Activated CD4-positive, alpha-beta T cell treated with anti-CD3 and anti-CD28 coated beads, Interleukin-2, amount 10 ng/mL, durations not matched to agents 7 days and 5 days (primary cell): ENCODE measurements around the gene TMEM89. TPM values are rescaled to one million over a fixed set of nuclear protein-coding genes. Genes with fewer than 3 reads are reported as not detected.

Source experiments
- CTCF ChIA-PET: fragments of 350-600 bp; sonication (Branson Sonifier 250); formaldehyde crosslinking; loops from one replicate; lab custom pipeline; 2021; ENCODE audit warnings: antibody characterized with exemption; lab: Charles Lee
- POLR2A ChIA-PET: fragments of 350-600 bp; sonication (Branson Sonifier 250); formaldehyde crosslinking; loops from one replicate; lab custom pipeline; 2021; ENCODE audit warnings: antibody characterized with exemption; lab: Charles Lee
- DNase-seq: peaks from one replicate; pipeline ENCODE4 v3.0.0-alpha.2; 2020
- H3K27ac Mint-ChIP-seq: one replicate; pipeline ENCODE4 v1.8.0; 2021; ENCODE audit warnings: mild to moderate bottlenecking, moderate library complexity, mixed read lengths
- H3K27me3 Mint-ChIP-seq: one replicate; pipeline ENCODE4 v1.8.0; 2021; ENCODE audit warnings: mixed read lengths
- H3K36me3 Mint-ChIP-seq: one replicate; pipeline ENCODE4 v1.8.0; 2021; ENCODE audit warnings: low read depth, mixed read lengths
- H3K4me1 Mint-ChIP-seq: one replicate; pipeline ENCODE4 v1.8.0; 2021; ENCODE audit warnings: mixed read lengths
- H3K4me3 Mint-ChIP-seq: one replicate; pipeline ENCODE4 v1.8.0; 2021; ENCODE audit warnings: mild to moderate bottlenecking, moderate library complexity, mixed read lengths
- H3K9me3 Mint-ChIP-seq: one replicate; pipeline ENCODE4 v1.8.0; 2021; ENCODE audit warnings: mixed read lengths
- total RNA-seq, 2 experiments: library from RNA; stranded (reverse); gene quantifications; one replicate each; pipeline ENCODE4 v1.2.3, GENCODE V29; 2021

TMEM89 gene
- total RNA-seq, 2 experiments from 2014 or later: 0.32 to 0.33 TPM

DNA sequence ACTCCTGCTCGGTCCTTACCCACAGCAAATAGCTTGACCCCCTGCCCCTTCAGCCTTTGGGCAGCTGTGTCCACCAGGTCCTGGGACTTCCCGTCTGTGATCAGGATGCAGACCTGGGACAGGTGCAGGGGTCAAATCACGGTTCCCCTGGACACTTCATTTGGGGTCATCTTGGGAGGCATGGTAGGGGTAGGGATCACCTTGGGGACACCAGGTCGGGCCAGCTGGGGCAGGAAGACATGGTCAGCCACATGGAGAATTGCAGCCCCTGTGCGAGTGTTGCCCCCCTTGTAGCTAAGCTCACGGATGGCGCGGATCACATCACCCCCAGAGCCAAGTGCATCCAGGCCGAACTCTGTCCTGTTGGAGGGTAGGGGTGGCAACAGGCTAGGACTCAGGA is 28.2 kb downstream of the TMEM89 start:
- Mint-ChIP-seq H3K36me3 (peaks cover 2% of the 10 kb centered on the region), H3K9me3 (no peaks in the 10 kb centered on the region), H3K4me3 (no peak overlapping the region), H3K4me1 (no peaks in the 10 kb centered on the region), H3K27ac (no peak overlapping the region), H3K27me3 (peaks cover 21% of the 10 kb centered on the region)
- no peak for DNase-seq
- ChIA-PET CTCF (no interaction called here), POLR2A (no interaction called here)

DNA sequence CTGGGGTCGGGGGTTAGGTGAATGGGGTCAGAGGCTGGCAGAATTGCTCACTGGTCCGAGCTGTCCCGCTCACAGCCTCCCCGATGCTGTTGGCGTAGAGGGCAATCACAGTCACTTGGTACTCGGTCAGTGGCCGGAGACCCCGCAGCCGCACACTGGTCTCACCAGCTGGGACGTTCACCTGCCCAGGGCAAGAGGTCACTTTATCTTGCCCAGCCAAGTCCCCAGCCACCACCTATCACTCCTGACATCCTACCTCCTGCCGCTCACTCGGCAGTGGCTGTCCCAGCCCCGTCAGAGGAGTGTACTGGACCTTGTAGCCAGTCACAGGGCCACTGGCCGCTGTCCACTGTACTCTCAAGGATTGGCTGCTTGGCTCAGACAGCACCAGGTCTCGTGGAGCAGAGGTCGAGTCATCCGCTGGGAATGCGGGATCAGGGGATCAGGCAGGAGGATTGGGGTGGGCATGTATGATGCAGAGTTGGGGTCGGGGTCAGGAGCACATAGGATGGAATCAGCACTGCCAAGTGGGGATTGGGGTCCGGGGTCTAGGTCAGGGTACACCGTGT is 29.0 kb downstream of the TMEM89 start:
- no peak overlapping the region for H3K4me3 Mint-ChIP-seq
- CTCF ChIA-PET: no interaction called here
- DNase-seq: no peak
- H3K27me3 Mint-ChIP-seq: peaks cover 22% of the 10 kb centered on the region
- no peaks in the 10 kb centered on the region for H3K36me3 Mint-ChIP-seq
- POLR2A ChIA-PET: no interaction called here
- no peaks in the 10 kb centered on the region for H3K4me1 Mint-ChIP-seq
- H3K9me3 Mint-ChIP-seq: no peaks in the 10 kb centered on the region
- H3K27ac Mint-ChIP-seq: no peak overlapping the region

DNA sequence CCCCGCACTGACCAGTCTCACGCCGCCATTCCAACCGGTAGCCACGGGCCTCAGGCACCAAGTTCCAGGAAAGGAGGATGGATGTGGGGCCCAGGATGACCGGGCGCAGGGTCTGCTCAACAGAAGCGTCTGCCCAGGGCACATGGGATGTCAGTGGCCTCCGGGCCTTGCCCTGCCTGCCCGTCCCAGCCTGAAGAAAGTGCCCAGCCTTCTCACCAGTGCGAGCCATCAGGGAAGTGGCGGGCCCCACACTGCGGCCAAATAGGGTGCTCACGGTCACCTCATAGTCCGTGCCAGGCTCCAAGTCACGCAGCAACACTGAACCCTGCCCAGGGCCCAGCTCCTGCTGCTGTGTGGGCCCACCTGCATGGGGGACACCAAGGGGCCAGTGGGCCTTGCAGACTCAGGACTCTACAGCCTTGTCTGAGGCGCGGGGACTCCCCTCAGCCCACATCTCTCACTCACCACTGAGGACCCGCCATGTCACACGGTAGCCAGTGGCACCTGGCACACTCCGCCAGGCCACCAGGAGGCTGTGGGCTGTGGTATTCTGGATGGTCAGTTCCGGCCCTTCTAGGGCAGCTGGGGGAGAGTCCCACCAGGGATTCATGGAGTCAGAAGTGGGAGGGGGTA is 29.6 kb downstream of the TMEM89 start:
- H3K27me3 Mint-ChIP-seq: peaks cover 22% of the 10 kb centered on the region
- no peaks in the 10 kb centered on the region for H3K9me3 Mint-ChIP-seq
- no peaks in the 10 kb centered on the region for H3K4me1 Mint-ChIP-seq
- H3K27ac Mint-ChIP-seq: no peak overlapping the region
- CTCF ChIA-PET: no interaction called here
- no peak for DNase-seq
- POLR2A ChIA-PET: no interaction called here
- H3K4me3 Mint-ChIP-seq: no peak overlapping the region
- H3K36me3 Mint-ChIP-seq: no peaks in the 10 kb centered on the region

DNA sequence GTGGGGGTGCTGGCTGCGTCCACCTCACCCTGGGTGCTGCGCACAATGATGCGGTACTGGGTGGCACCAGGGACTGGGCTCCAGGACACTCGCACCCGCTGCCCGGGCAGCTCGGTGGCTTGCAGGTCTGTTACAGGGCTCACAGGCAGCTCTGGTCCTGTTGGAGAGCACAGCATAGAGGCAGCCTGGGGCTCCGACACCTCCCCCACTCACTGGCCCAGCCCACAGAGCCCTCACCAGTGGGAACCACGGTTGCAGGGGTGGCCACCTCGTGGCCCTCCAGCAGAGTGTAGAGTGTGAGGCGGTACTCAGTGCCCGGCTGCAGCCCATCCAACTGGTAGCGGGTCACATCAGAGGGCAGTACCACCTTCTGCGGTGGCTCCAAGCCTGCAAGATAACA is 30.1 kb downstream of the TMEM89 start:
- ChIA-PET POLR2A (no interaction called here), CTCF (no interaction called here)
- Mint-ChIP-seq H3K9me3 (no peaks in the 10 kb centered on the region), H3K27me3 (peaks cover 22% of the 10 kb centered on the region), H3K36me3 (no peaks in the 10 kb centered on the region), H3K27ac (no peak overlapping the region), H3K4me3 (no peak overlapping the region), H3K4me1 (no peaks in the 10 kb centered on the region)
- DNase-seq: no peak

DNA sequence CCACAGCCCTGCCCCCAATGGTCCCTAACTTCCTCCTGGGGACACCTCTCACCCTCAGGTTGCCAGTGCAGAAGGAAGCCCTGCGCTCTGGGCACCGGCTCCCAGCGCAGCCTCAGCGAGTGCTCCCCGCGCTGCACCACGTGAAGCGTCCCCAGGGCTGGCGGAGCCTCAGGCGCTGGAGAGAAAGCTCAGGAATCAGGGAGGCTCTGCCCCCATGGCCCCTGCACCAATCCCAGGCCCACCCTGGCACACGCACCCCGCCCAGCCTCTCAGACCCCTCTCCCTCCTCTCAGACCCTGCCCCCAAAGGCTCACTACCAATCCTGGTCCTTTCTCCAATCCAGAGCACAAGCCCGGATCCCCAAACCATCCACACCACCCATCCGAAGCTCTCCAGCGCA is 33.3 kb downstream of the TMEM89 start:
- Mint-ChIP-seq H3K9me3 (no peaks in the 10 kb centered on the region), H3K36me3 (no peaks in the 10 kb centered on the region), H3K27me3 (peaks cover 2% of the 10 kb centered on the region), H3K4me3 (no peak overlapping the region), H3K4me1 (no peaks in the 10 kb centered on the region), H3K27ac (no peak overlapping the region)
- ChIA-PET CTCF (interaction anchor here (1.6 to 2.0 kb wide), 2 partner anchors 9 to 47 kb away, joined by 4 to 5 read pairs; partner anchors contain the start of gene SLC26A6), POLR2A (no interaction called here)
- DNase-seq: no peak

GRCh38 chr3:48587686-48588085 is 33.9 kb downstream of the TMEM89 start:
- POLR2A ChIA-PET: no interaction called here
- Mint-ChIP-seq H3K27me3 (peaks cover 2% of the 10 kb centered on the region), H3K27ac (no peak overlapping the region), H3K4me3 (no peak overlapping the region), H3K36me3 (no peaks in the 10 kb centered on the region), H3K4me1 (no peaks in the 10 kb centered on the region), H3K9me3 (no peaks in the 10 kb centered on the region)
- CTCF ChIA-PET: interaction anchor here (1.6 to 2.0 kb wide), 2 partner anchors 10 to 48 kb away, joined by 4 to 5 read pairs; partner anchors contain the start of gene SLC26A6
- no peak for DNase-seq

- ChIA-PET POLR2A (no interaction called here), CTCF (no interaction called here)
- Mint-ChIP-seq H3K27ac (no peak overlapping the region), H3K4me3 (no peak overlapping the region), H3K4me1 (no peaks in the 10 kb centered on the region), H3K36me3 (no peaks in the 10 kb centered on the region), H3K27me3 (peaks cover 2% of the 10 kb centered on the region), H3K9me3 (no peaks in the 10 kb centered on the region)
- DNase-seq: no peak
Observed at GRCh38 chr3:48585411-48585810, 36.2 kb downstream of the TMEM89 start.

GRCh38 chr3:48584836-48585235 is 36.7 kb downstream of the TMEM89 start:
- H3K4me1 Mint-ChIP-seq: no peaks in the 10 kb centered on the region
- ChIA-PET POLR2A (no interaction called here), CTCF (no interaction called here)
- H3K36me3 Mint-ChIP-seq: no peaks in the 10 kb centered on the region
- no peak for DNase-seq
- H3K4me3 Mint-ChIP-seq: no peak overlapping the region
- H3K27ac Mint-ChIP-seq: no peak overlapping the region
- peaks cover 2% of the 10 kb centered on the region for H3K27me3 Mint-ChIP-seq
- no peaks in the 10 kb centered on the region for H3K9me3 Mint-ChIP-seq

DNA sequence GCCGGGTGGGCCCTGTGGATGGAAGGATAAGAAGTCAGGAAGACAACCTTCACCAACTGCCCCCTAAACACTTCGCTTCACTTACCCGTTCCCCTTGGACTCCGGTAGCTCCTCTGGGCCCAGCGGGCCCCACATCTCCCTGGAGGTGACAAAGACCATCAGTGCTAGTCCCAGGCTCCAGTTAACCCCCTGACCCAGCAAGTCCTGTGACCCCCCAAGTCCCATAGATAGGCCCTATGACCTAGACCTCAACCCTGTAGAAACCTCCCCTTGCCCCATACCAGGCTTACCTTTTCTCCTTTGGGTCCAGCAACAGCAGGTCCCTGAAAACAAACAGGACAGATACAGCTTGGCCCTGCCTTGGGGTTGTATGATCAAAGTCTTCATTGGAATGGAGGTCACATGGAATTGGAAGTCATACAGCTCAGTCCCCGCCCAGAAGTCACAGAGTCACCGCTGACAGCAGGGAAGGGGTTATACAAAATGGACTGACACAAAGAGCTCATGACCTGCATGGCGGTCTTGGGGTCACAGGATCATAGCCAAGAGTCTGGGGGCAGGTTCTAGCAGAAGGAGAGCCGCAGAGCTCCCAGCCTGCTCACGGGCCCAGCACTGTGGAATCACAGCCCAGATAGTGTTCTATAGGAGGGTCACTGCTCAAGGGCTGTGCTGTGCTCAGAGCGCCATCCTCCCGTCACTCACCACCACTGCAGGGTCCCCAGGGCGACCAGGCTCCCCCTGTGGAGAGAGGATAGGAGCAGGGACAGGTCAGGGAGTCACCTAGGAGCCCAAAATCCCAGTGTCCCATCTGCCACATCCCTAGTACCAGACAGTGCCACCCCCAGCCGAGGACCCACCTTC is 39.7 kb downstream of the TMEM89 start:
- Mint-ChIP-seq H3K36me3 (no peaks in the 10 kb centered on the region), H3K9me3 (no peaks in the 10 kb centered on the region), H3K4me1 (no peaks in the 10 kb centered on the region), H3K27me3 (no peaks in the 10 kb centered on the region), H3K4me3 (no peak overlapping the region), H3K27ac (no peak overlapping the region)
- DNase-seq: no peak
- CTCF ChIA-PET: interaction anchor here (0.5 to 0.8 kb wide), 2 partner anchors 12 to 28 kb away, joined by 3 read pairs; no protein-coding TSS in a partner anchor
- POLR2A ChIA-PET: no interaction called here

GRCh38 chr3:48576647-48577046 is 44.9 kb downstream of the TMEM89 start:
- H3K9me3 Mint-ChIP-seq: no peaks in the 10 kb centered on the region
- no peaks in the 10 kb centered on the region for H3K36me3 Mint-ChIP-seq
- H3K27ac Mint-ChIP-seq: no peak overlapping the region
- ChIA-PET POLR2A (no interaction called here), CTCF (no interaction called here)
- DNase-seq: no peak
- H3K4me3 Mint-ChIP-seq: no peak overlapping the region
- no peaks in the 10 kb centered on the region for H3K4me1 Mint-ChIP-seq
- no peaks in the 10 kb centered on the region for H3K27me3 Mint-ChIP-seq

GRCh38 chr3:48575366-48575765 is 46.2 kb downstream of the TMEM89 start:
- CTCF ChIA-PET: no interaction called here
- no peaks in the 10 kb centered on the region for H3K27me3 Mint-ChIP-seq
- POLR2A ChIA-PET: no interaction called here

DNA sequence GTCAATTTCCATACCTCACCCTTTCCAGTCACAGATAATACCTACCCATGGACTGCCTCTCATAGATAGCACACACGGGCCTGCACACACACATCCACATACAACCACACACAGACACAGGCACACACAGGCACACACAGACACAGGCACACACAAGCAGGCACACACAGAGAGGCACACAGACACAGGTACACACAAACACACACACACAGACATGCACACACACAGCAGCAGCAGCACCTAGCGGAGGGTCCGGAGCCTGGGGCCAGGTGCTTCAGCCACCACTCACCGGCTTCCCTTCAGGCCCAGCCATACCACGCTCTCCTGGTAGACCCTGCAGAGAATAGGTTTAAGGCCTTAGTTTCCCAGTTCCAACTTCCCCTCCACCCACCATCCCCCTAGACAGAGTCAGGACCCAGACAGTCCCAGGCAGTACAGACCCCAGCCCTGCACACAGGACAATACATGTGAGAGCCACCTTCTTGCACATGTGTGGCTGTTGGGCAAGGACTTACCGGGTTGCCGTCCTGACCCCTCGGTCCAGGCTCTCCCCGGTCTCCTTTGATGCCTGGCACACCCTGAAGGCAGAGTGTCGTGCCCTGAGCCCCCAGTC is 47.5 kb downstream of the TMEM89 start:
- Mint-ChIP-seq H3K27ac (no peak overlapping the region), H3K4me3 (no peak overlapping the region), H3K9me3 (no peaks in the 10 kb centered on the region), H3K36me3 (no peaks in the 10 kb centered on the region), H3K4me1 (no peaks in the 10 kb centered on the region), H3K27me3 (no peaks in the 10 kb centered on the region)
- POLR2A ChIA-PET: no interaction called here
- CTCF ChIA-PET: no interaction called here
- DNase-seq: no peak

More at GRCh38 chr3:48575366-48575765, 46.2 kb downstream of the TMEM89 start:
- no peaks in the 10 kb centered on the region for H3K4me1 Mint-ChIP-seq
- no peaks in the 10 kb centered on the region for H3K9me3 Mint-ChIP-seq
- no peak overlapping the region for H3K27ac Mint-ChIP-seq
- H3K4me3 Mint-ChIP-seq: no peak overlapping the region
- DNase-seq: no peak
- H3K36me3 Mint-ChIP-seq: no peaks in the 10 kb centered on the region

GRCh38 chr3:48572517-48572916 is 49.1 kb downstream of the TMEM89 start:
- ChIA-PET POLR2A (no interaction called here), CTCF (interaction anchor here (0.6 to 2.2 kb wide), 4 partner anchors 13 to 1509 kb away, joined by 3 to 13 read pairs (median 4); no protein-coding TSS in a partner anchor)
- Mint-ChIP-seq H3K27ac (no peak overlapping the region), H3K36me3 (no peaks in the 10 kb centered on the region), H3K4me1 (no peaks in the 10 kb centered on the region), H3K4me3 (no peak overlapping the region), H3K9me3 (no peaks in the 10 kb centered on the region), H3K27me3 (no peaks in the 10 kb centered on the region)
- DNase-seq: no peak
